MCF 10A (cell line): ENCODE results near the gene WDR5. TPM values are rescaled to one million over a fixed set of nuclear protein-coding genes. Genes with fewer than 3 reads are reported as not detected.

Experiments
- BruUV-seq: library from RNA; stranded (reverse); fragments of 400-500 nt; replicated peaks from 2 replicates; lab custom pipeline; 2021; lab: Mats Ljungman, UMichigan
- CTCF ChIA-PET: fragments of 300-600 bp; sonication (Branson Sonifier 250); formaldehyde crosslinking; extraction: SDS; loops from one replicate; lab custom pipeline; 2021; ENCODE audit warnings: antibody characterized with exemption, inconsistent platforms; lab: Yijun Ruan, JAX
- POLR2A ChIA-PET: fragments of 300-600, 350-650 bp; sonication (Branson Sonifier 250); formaldehyde crosslinking; extraction: SDS; loops from one replicate; lab custom pipeline; 2020; ENCODE audit warnings: antibody characterized with exemption, inconsistent platforms; lab: Yijun Ruan, JAX
- DNase-seq: peaks from one replicate; pipeline ENCODE4 v3.0.0-alpha.2; 2018; ENCODE audit not compliant: unreplicated experiment
- H3K27ac Mint-ChIP-seq: one replicate; pipeline ENCODE4 v1.8.0; 2022; ENCODE audit warnings: mild to moderate bottlenecking, low read depth, mixed read lengths; ENCODE audit not compliant: unreplicated experiment
- H3K27me3 Mint-ChIP-seq: one replicate; pipeline ENCODE4 v1.8.0; 2022; ENCODE audit warnings: mixed read lengths; ENCODE audit not compliant: insufficient read depth, unreplicated experiment
- H3K36me3 Mint-ChIP-seq: one replicate; pipeline ENCODE4 v1.8.0; 2022; ENCODE audit warnings: mild to moderate bottlenecking, moderate library complexity, mixed read lengths; ENCODE audit not compliant: insufficient read depth, unreplicated experiment
- H3K4me1 Mint-ChIP-seq: one replicate; pipeline ENCODE4 v1.8.0; 2022; ENCODE audit warnings: mixed read lengths; ENCODE audit not compliant: insufficient read depth, unreplicated experiment
- H3K4me3 Mint-ChIP-seq: one replicate; pipeline ENCODE4 v1.8.0; 2022; ENCODE audit warnings: mild to moderate bottlenecking, moderate library complexity, mixed read lengths; ENCODE audit not compliant: unreplicated experiment
- H3K9me3 Mint-ChIP-seq: one replicate; pipeline ENCODE4 v1.8.0; 2022; ENCODE audit warnings: mixed read lengths; ENCODE audit not compliant: unreplicated experiment
- CTCF ChIP-seq: fragments of 200-600 bp; IDR thresholded peaks from one replicate; pipeline ENCODE4 v1.8.0; 2022; ENCODE audit warnings: antibody characterized with exemption, mild to moderate bottlenecking; ENCODE audit not compliant: unreplicated experiment
- intact Hi-C: fragments of 100-400 bp; cut with micrococcal nuclease; formaldehyde crosslinking; loops from 2 replicates; pipeline ENCODE4 v1.14.1; 2022
- total RNA-seq: library from RNA; stranded (reverse); gene quantifications from 2 replicates; pipeline ENCODE4 v1.2.3, GENCODE V29; 2022

The WDR5 gene
- total RNA-seq, 1 experiment from 2014 or later: 43.8 TPM

DNA sequence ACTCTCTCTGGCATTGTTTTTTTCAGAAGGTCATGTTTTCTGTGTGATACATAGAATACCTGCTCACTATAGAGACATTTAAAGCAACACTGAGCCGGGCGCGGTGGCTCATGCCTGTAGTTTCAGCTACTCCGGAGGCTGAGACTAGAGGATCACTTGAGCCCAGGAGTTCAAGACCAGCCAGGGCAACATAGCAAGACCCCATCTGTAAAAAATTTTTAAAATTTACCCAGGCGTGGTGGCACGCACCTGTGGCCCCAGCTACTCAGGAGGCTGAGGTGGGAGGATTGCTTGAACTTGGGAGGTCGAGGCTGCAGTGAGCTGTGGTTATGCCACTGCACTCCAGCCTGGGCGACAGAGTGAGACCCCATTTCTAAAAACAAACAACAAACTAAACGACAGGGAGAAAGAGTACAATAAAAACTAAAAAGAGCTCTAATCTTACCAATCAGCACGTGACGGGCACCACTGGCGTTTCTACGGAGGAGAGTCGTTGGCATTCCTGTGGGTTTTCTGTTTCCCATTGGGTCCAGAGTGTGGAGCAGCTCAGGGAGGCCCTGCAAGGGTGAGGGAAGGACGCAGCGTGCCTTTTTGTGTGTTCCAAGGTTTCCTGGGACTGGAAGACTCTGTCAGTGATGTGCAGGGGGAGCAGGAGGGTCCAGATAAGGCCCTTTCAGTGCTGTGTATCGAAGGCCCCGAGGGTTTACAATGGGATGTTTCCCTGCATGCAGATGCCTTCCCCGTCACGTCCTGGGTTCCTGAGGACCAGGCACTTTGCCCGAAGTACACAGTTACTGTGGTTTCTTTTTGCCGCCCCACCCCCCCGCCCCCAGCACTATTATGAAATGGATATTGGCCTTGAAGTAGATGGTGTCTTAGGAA is 35.7 kb downstream of the WDR5 start:
- H3K4me3 Mint-ChIP-seq: no peak overlapping the region
- no TSS peak for BruUV-seq
- TF ChIP-seq CTCF: no peak
- peaks cover 13% of the 10 kb centered on the region for H3K4me1 Mint-ChIP-seq
- no peak overlapping the region for H3K27ac Mint-ChIP-seq
- H3K36me3 Mint-ChIP-seq: no peaks in the 10 kb centered on the region
- H3K27me3 Mint-ChIP-seq: peaks cover 5% of the 10 kb centered on the region
- ChIA-PET CTCF (interaction anchor here (0.6 to 3.2 kb wide), 32 partner anchors 24 to 518 kb away, joined by 3 to 45 read pairs (median 4); no protein-coding TSS in a partner anchor), POLR2A (interaction anchor here (0.9 to 1.8 kb wide), 9 partner anchors 10 to 271 kb away, joined by 3 to 11 read pairs (median 5); no protein-coding TSS in a partner anchor)
- DNase-seq: peak; percentile 49
- no peaks in the 10 kb centered on the region for H3K9me3 Mint-ChIP-seq
- intact Hi-C loops: loop anchor here (10.0 kb wide), 1 partner anchor 473 kb away; the partner anchor contains the start of gene COL5A1

DNA sequence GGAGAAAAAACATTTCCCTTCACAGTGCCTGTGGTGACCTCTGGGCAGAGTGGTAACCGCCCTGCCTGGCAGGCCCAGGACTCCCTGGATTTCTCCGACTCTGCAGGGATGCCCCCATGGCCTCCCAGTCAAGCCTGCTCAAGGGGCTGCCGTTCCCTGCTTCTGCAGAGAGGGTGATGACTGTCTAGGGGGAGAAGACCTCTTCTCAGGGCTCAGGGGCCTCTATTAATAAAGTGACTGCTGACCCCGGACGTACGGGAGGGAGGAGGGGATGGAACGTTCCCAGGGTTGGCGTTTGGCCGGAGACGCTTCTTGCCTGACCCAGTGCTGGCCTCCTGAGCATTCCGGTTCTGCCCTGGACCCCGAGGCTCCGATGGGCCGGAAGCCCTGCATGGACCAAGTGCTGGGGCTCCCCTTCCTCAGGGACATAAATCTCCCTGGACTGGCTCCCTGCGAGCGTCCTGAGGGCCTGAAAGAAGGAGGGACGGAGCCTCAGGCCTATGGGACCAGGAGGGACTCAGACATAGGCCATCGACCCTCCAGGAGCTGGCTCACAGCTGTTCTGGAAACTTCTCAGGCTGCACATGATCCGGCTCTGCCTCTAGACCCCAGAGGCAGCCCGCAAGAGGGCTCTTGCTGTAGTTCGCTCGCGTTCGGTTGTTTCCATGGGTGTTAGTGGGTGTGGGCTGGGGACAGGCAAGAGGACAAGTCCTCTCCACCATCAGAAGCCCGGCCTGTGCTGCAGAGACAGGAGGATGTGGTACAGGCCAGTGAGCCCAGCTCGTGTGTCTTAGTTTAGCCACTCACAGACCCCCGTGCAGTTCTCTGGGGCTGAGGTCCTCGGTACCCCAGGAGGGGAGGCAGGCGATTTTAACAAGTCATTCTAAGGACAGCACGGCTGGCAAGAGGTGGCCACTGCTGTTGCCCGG is 36.6 kb downstream of the WDR5 start:
- peaks cover 14% of the 10 kb centered on the region for H3K27me3 Mint-ChIP-seq
- no peak overlapping the region for H3K4me3 Mint-ChIP-seq
- H3K36me3 Mint-ChIP-seq: no peaks in the 10 kb centered on the region
- BruUV-seq: no TSS peak
- no peak for DNase-seq
- intact Hi-C loops: loop anchor here (10.0 kb wide), 1 partner anchor 472 kb away; the partner anchor contains the start of gene COL5A1
- no peaks in the 10 kb centered on the region for H3K9me3 Mint-ChIP-seq
- TF ChIP-seq CTCF: no peak
- CTCF ChIA-PET: interaction anchor here (0.6 to 3.2 kb wide), 7 partner anchors 117 to 270 kb away, joined by 3 to 45 read pairs (median 11); no protein-coding TSS in a partner anchor
- H3K27ac Mint-ChIP-seq: no peak overlapping the region
- POLR2A ChIA-PET: interaction anchor here (0.7 to 1.8 kb wide), 3 partner anchors 10 to 183 kb away, joined by 3 to 6 read pairs (median 6); no protein-coding TSS in a partner anchor
- H3K4me1 Mint-ChIP-seq: peaks cover 10% of the 10 kb centered on the region

DNA sequence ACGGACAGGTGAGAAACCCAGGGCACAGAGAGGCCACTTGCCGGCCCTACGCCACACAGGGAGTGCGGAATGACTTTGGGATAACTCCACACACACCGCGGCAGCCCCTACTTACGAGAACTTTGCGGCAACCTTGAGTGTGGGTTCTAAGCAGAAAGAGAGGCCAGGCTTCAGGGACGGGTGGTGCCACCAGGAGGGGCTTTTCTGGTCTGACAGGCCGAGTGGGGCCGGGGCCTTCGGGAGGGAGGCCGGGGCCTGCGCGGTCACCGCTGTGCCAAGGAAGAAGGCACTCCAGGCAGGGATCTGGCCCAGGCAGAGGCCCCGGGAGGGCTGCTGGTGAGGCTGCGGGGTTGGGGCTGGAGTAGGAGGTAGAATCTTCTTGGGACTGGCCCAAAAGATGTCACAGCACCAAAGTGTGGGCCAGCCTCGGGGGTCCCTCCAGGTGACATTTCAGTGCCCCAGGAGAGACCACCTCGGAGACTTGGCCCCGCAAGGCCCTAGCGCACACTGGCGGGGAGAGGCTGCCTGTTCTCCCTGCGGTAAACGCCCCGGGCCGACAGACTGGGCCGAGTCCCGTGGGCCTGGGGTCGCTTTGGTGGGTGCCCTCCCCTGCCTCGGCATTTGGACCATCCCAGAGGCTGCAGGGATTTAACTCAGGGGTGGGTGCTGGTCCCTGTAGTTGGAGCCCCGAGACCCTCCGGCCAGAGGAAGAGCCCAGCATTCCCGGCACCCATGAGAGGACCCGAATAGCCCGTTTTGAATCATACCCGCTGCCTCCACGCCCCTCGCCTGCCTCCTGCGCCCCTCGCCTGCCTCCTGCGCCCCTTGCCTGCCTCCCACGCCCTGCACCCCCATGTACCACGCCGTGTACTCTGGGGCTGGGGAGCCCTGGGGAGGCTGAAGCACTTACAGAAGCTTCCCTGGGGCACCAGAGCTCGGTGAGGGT is 37.5 kb downstream of the WDR5 start:
- BruUV-seq: no TSS peak
- Mint-ChIP-seq H3K4me3 (no peak overlapping the region), H3K27me3 (peaks cover 24% of the 10 kb centered on the region), H3K9me3 (no peaks in the 10 kb centered on the region), H3K4me1 (peaks cover 7% of the 10 kb centered on the region), H3K36me3 (no peaks in the 10 kb centered on the region), H3K27ac (no peak overlapping the region)
- DNase-seq: no peak
- intact Hi-C loops: loop anchor here (10.0 kb wide), 1 partner anchor 471 kb away; the partner anchor contains the start of gene COL5A1
- ChIA-PET POLR2A (interaction anchor here (0.7 to 1.4 kb wide), 3 partner anchors 9 to 272 kb away, joined by 3 to 6 read pairs (median 6); partner anchors contain the start of gene RNU6ATAC), CTCF (interaction anchor here (0.6 kb wide), 1 partner anchor 264 kb away, joined by 3 read pairs; no protein-coding TSS in a partner anchor)
- TF ChIP-seq CTCF: no peak
